ENCODE data around the gene RINL. TPM values are rescaled to one million over a fixed set of nuclear protein-coding genes. Genes with fewer than 3 reads are reported as not detected.

RINL gene
- total and polyA plus RNA-seq, 2 of the 4 experiments (the other 2 are of a cell fraction), result 0.72 to 1.9 TPM

DNA sequence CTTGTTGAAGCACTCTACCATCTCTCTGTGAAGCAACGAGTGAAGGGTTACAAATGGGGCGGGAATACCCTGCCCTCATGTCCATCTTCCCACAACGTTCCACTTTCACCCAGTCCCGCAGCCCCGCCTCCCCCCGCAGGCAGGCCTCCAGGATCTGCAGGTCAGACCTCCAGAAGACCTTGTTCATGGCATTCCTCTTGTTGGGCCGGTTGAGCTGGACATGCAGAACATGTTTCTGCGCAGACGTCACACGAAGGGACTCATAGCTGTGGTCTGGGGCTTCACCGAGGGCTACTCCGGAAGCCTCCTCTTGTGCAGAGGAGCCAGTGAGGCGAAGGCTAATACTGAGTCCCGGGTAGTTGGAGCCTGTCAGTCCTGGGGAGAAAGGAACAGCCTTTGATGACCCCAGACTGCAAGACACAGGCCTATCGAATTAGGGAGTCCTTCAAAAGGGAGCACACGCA, 46.9 kb downstream of the RINL start:
- intact Hi-C loops (cut with micrococcal nuclease), result loop anchor here (1.0 to 5.0 kb wide), 4 partner anchors 18 to 174 kb away; partner anchors contain the start of gene HNRNPL
- peak overlapping the region; percentile 97 for H3K23ac ChIP-seq (ENCODE audit: low read depth, low read length)
- POLR2A ChIA-PET (ENCODE audit: unreplicated experiment), result no interaction called here
- peak overlapping the region; percentile 90 for H3K18ac ChIP-seq (ENCODE audit: low read depth, low read length)
- peak overlapping the region; percentile 90 for H2BK120ac ChIP-seq (ENCODE audit: low read depth, low read length)
- peak overlapping the region; percentile 95 for H4K91ac ChIP-seq (ENCODE audit: insufficient read depth, low read depth, low read length)
- peak overlapping the region; percentile 97 for H2AK5ac ChIP-seq (ENCODE audit: low read depth, low read length)
- peak; percentile 95 for DNase-seq
- no peaks in the 10 kb centered on the region for H3K27me3 ChIP-seq (ENCODE audit: control insufficient read depth, insufficient read depth, low read length)
- peaks cover 11% of the 10 kb centered on the region; the same call in 1 of the 2 replicates for H4K20me1 ChIP-seq (ENCODE audit: insufficient read depth, low read length)
- ATAC-seq (ENCODE audit: low read depth), result peak; percentile 75
- H2BK15ac ChIP-seq (ENCODE audit: low read depth, low read length), result peak overlapping the region; percentile 92; the same call in 2 of the 3 replicates
- H3K79me1 ChIP-seq (ENCODE audit: low read depth in 1 of 2, low read length in 2 of 2), result peaks cover 0 to 40% of the 10 kb centered on the region in 2 experiments; a peak in 2 of 4 replicates
- peak overlapping the region; percentile 72 to 96 for H4K8ac ChIP-seq (ENCODE audit: low read depth in 2 of 2, low read length in 2 of 2)
- in situ Hi-C loops (cut with MboI; ENCODE audit: low sequenced_read_pairs), result no loop called here
- peaks cover 13% of the 10 kb centered on the region for H3K36me3 ChIP-seq (ENCODE audit: control insufficient read depth, insufficient read depth, low read length)
- peak overlapping the region; percentile 95 for H3K27ac ChIP-seq (ENCODE audit: insufficient read depth, low read length)
- peak overlapping the region; percentile 95 for H3K14ac ChIP-seq (replicated peaks; ENCODE audit: low read depth, low read length)
- 2% methylated on average over 7 of the region's 16 CpGs; no CpG with 5 or more reads in 1 of the 2 experiments for WGBS, 2 experiments (ENCODE audit: extremely low coverage in 2 of 2, insufficient read length in 1 of 2)
- peak overlapping the region; percentile 84 for H3K4me2 ChIP-seq (ENCODE audit: low read depth, low read length)
- peak overlapping the region; percentile 61 for H3K4me3 ChIP-seq (ENCODE audit: insufficient read depth, low read depth, low read length)
- no peaks in the 10 kb centered on the region for H3K9me3 ChIP-seq (ENCODE audit: control insufficient read depth, insufficient read depth, low read length)
- BruUV-seq (replicated peaks), result TSS peak; percentile 71
- H2AFZ ChIP-seq (replicated peaks; ENCODE audit: low read length, poor library complexity), result peak overlapping the region; percentile 89
- peak overlapping the region; percentile 94 for H3K4ac ChIP-seq (ENCODE audit: low read depth, low read length)
- dilution Hi-C loops (cut with HindIII; ENCODE audit: low sequenced_read_pairs, unreplicated experiment), result no loop called here
- CTCF ChIA-PET, result interaction anchor here (0.6 kb wide), 1 partner anchor 251 kb away, joined by 3 read pairs; no protein-coding TSS in a partner anchor
- H3K56ac ChIP-seq (ENCODE audit: extremely low read depth, insufficient read depth, low read length), result peak overlapping the region; percentile 91
- peaks cover 3% of the 10 kb centered on the region; the same call in 1 of the 2 replicates for H3K9me1 ChIP-seq (ENCODE audit: insufficient read depth, low read length)
- H3K4me1 ChIP-seq (ENCODE audit: control insufficient read depth, insufficient read depth, low read length), result peaks cover 16% of the 10 kb centered on the region
- peak overlapping the region; percentile 90 for H4K5ac ChIP-seq (ENCODE audit: low read depth, low read length)
- peak overlapping the region; percentile 81 for H2BK20ac ChIP-seq (ENCODE audit: low read depth, low read length)
- H2BK5ac ChIP-seq (ENCODE audit: low read depth, low read length, poor library complexity, severe bottlenecking), result peak overlapping the region; percentile 96
- H2AK9ac ChIP-seq (replicated peaks; ENCODE audit: low read depth, low read length, poor library complexity), result peak overlapping the region; percentile 95
- TF ChIP-seq RCOR1 (IDR thresholded peaks at IDR 0.05; ENCODE audit: insufficient replicate concordance, low read length) (peak; percentile 36), MAZ (IDR thresholded peaks at IDR 0.05; ENCODE audit: borderline replicate concordance, low read depth, low read length) (0 out of 2 replicates have a peak, but pooled peaks have one; percentile 3), RAD21 (IDR thresholded peaks at IDR 0.05; ENCODE audit: low read length) (peak; percentile 4; the same call in 1 of the 2 replicates), BHLHE40 (IDR thresholded peaks at IDR 0.05; ENCODE audit: low read depth, low read length) (no peak; the same call in 1 of the 2 replicates), POLR2A (IDR thresholded peaks at IDR 0.05; ENCODE audit: low read depth, low read length) (no peak), FOS (IDR thresholded peaks at IDR 0.05; ENCODE audit: low read depth, low read length) (0 out of 2 replicates have a peak, but pooled peaks have one; percentile 12), RFX5 (IDR thresholded peaks at IDR 0.05; ENCODE audit: low read depth, low read length) (no peak), MAFK (IDR thresholded peaks at IDR 0.05; ENCODE audit: low read depth, low read length) (peak; percentile 5; the same call in 1 of the 2 replicates)
- H3K9ac ChIP-seq (ENCODE audit: low read depth, low read length), result peak overlapping the region; percentile 82
